ENCODE measurements around the gene B4GALT5. TPM values are rescaled to one million over a fixed set of nuclear protein-coding genes. Genes with fewer than 3 reads are reported as not detected.
"Not testable (repeated sequence)": the region's sequence is repeated elsewhere in the genome, so short reads cannot be mapped to it uniquely, and the experiment has no call there.

The B4GALT5 gene
- total RNA-seq, 1 experiment from 2014 or later = 65.0 TPM

- DNase-seq = no peak
- intact Hi-C loops (cut with micrococcal nuclease; ENCODE audit: unreplicated experiment) = no loop called here
- no peaks in the 10 kb centered on the region for H3K36me3 ChIP-seq (ENCODE audit: control insufficient read depth, insufficient read depth, low read length)
- ChIA-PET POLR2A (no interaction called here), CTCF (no interaction called here)
- peak overlapping the region; percentile 21 for H3K4me3 Mint-ChIP-seq (ENCODE audit: unreplicated experiment)
- peaks cover 66% of the 10 kb centered on the region for H3K4me1 Mint-ChIP-seq (ENCODE audit: low read depth, unreplicated experiment)
- no peak for TF ChIP-seq CTCF (IDR thresholded peaks at IDR 0.05; ENCODE audit: insufficient read depth in 1 of 2, low read depth in 1 of 2, low read length in 1 of 2, severe bottlenecking in 1 of 2, unreplicated experiment in 1 of 2)
- H3K9me3 ChIP-seq = no peaks in the 10 kb centered on the region
- H3K27me3 Mint-ChIP-seq (ENCODE audit: insufficient read depth, unreplicated experiment) = no peaks in the 10 kb centered on the region
- H3K27ac Mint-ChIP-seq (ENCODE audit: unreplicated experiment) = peak overlapping the region; percentile 98
- H3K36me3 Mint-ChIP-seq (ENCODE audit: insufficient read depth, unreplicated experiment) = peaks cover 45% of the 10 kb centered on the region
- no TSS peak for BruUV-seq (replicated peaks)
- peaks cover 75% of the 10 kb centered on the region for H3K4me1 ChIP-seq
- H3K4me3 ChIP-seq (ENCODE audit: low read depth, low read length) = no peak overlapping the region
- no peaks in the 10 kb centered on the region for H3K9me3 Mint-ChIP-seq (ENCODE audit: unreplicated experiment)
- no peaks in the 10 kb centered on the region for H3K27me3 ChIP-seq (replicated peaks; ENCODE audit: control insufficient read depth, insufficient read depth, low read length)
Observed at GRCh38 chr20:49672096-49672664, 41.5 kb downstream of the B4GALT5 start.

GRCh38 chr20:49671433-49671832, 42.2 kb downstream of the B4GALT5 start:
- Histone ChIP-seq H3K4me1 (peaks cover 68% of the 10 kb centered on the region), H3K9me3 (no peaks in the 10 kb centered on the region), H3K4me3 (ENCODE audit: low read depth, low read length) (no peak overlapping the region), H3K36me3 (ENCODE audit: control insufficient read depth, insufficient read depth, low read length) (no peaks in the 10 kb centered on the region), H3K27me3 (replicated peaks; ENCODE audit: control insufficient read depth, insufficient read depth, low read length) (no peaks in the 10 kb centered on the region)
- H3K4me1 Mint-ChIP-seq (ENCODE audit: low read depth, unreplicated experiment) = peaks cover 58% of the 10 kb centered on the region
- ChIA-PET CTCF (no interaction called here), POLR2A (no interaction called here)
- no peak for DNase-seq
- TF ChIP-seq CTCF (IDR thresholded peaks at IDR 0.05; ENCODE audit: insufficient read depth in 1 of 2, low read depth in 1 of 2, low read length in 1 of 2, severe bottlenecking in 1 of 2, unreplicated experiment in 1 of 2) = no peak
- no peak overlapping the region for H3K4me3 Mint-ChIP-seq (ENCODE audit: unreplicated experiment)
- H3K36me3 Mint-ChIP-seq (ENCODE audit: insufficient read depth, unreplicated experiment) = peaks cover 37% of the 10 kb centered on the region
- no TSS peak for BruUV-seq (replicated peaks)
- no peak overlapping the region for H3K27ac Mint-ChIP-seq (ENCODE audit: unreplicated experiment)
- no peaks in the 10 kb centered on the region for H3K9me3 Mint-ChIP-seq (ENCODE audit: unreplicated experiment)
- H3K27me3 Mint-ChIP-seq (ENCODE audit: insufficient read depth, unreplicated experiment) = no peaks in the 10 kb centered on the region
- intact Hi-C loops (cut with micrococcal nuclease; ENCODE audit: unreplicated experiment) = no loop called here

- no peaks in the 10 kb centered on the region for H3K27me3 ChIP-seq (replicated peaks; ENCODE audit: control insufficient read depth, insufficient read depth, low read length)
- Mint-ChIP-seq H3K4me3 (ENCODE audit: unreplicated experiment) (no peak overlapping the region), H3K4me1 (ENCODE audit: low read depth, unreplicated experiment) (peaks cover 47% of the 10 kb centered on the region), H3K9me3 (ENCODE audit: unreplicated experiment) (no peaks in the 10 kb centered on the region), H3K36me3 (ENCODE audit: insufficient read depth, unreplicated experiment) (peaks cover 27% of the 10 kb centered on the region), H3K27me3 (ENCODE audit: insufficient read depth, unreplicated experiment) (no peaks in the 10 kb centered on the region), H3K27ac (ENCODE audit: unreplicated experiment) (peak overlapping the region; percentile 2)
- ChIA-PET POLR2A (interaction anchor here (0.6 kb wide), 1 partner anchor 245 kb away, joined by 7 read pairs; no protein-coding TSS in a partner anchor), CTCF (interaction anchor here (0.6 to 1.3 kb wide), 2 partner anchors 128 to 694 kb away, joined by 3 to 4 read pairs; no protein-coding TSS in a partner anchor)
- intact Hi-C loops (cut with micrococcal nuclease; ENCODE audit: unreplicated experiment) = no loop called here
- H3K4me1 ChIP-seq = peaks cover 52% of the 10 kb centered on the region
- no peak overlapping the region for H3K4me3 ChIP-seq (ENCODE audit: low read depth, low read length)
- H3K36me3 ChIP-seq (ENCODE audit: control insufficient read depth, insufficient read depth, low read length) = no peaks in the 10 kb centered on the region
- BruUV-seq (replicated peaks) = no TSS peak
- no peak for DNase-seq
- TF ChIP-seq CTCF (IDR thresholded peaks at IDR 0.05; ENCODE audit: insufficient read depth in 1 of 2, low read depth in 1 of 2, low read length in 1 of 2, severe bottlenecking in 1 of 2, unreplicated experiment in 1 of 2) = no peak
- H3K9me3 ChIP-seq = no peaks in the 10 kb centered on the region
Observed at GRCh38 chr20:49669601-49670189, 44.0 kb downstream of the B4GALT5 start.

- H3K27me3 Mint-ChIP-seq (ENCODE audit: insufficient read depth, unreplicated experiment) = not testable (repeated sequence)
- H3K27ac Mint-ChIP-seq (ENCODE audit: unreplicated experiment) = peak overlapping the region; percentile 2
- POLR2A ChIA-PET = interaction anchor here (0.6 kb wide), 2 partner anchors 246 to 376 kb away, joined by 3 to 7 read pairs; no protein-coding TSS in a partner anchor
Observed at GRCh38 chr20:49668878-49669195, 44.8 kb downstream of the B4GALT5 start.

More at GRCh38 chr20:49668878-49669195, 44.8 kb downstream of the B4GALT5 start:
- intact Hi-C loops (cut with micrococcal nuclease; ENCODE audit: unreplicated experiment); H3K4me3 ChIP-seq (ENCODE audit: low read depth, low read length); H3K4me3 Mint-ChIP-seq (ENCODE audit: unreplicated experiment); H3K9me3 ChIP-seq; BruUV-seq (replicated peaks); H3K36me3 ChIP-seq (ENCODE audit: control insufficient read depth, insufficient read depth, low read length); DNase-seq; H3K9me3 Mint-ChIP-seq (ENCODE audit: unreplicated experiment); H3K27me3 ChIP-seq (replicated peaks; ENCODE audit: control insufficient read depth, insufficient read depth, low read length): not testable (repeated sequence)
- Mint-ChIP-seq H3K36me3 (ENCODE audit: insufficient read depth, unreplicated experiment) (peaks cover 22% of the 10 kb centered on the region), H3K4me1 (ENCODE audit: low read depth, unreplicated experiment) (peaks cover 41% of the 10 kb centered on the region)
- H3K4me1 ChIP-seq = peaks cover 46% of the 10 kb centered on the region
- CTCF ChIA-PET = interaction anchor here (1.0 to 1.3 kb wide), 2 partner anchors 60 to 127 kb away, joined by 3 to 5 read pairs; no protein-coding TSS in a partner anchor

All from Caco-2 (cell line).